ENCODE results near the gene PLXNA4. TPM values are rescaled to one million over a fixed set of nuclear protein-coding genes. Genes with fewer than 3 reads are reported as not detected.

Gene PLXNA4
- total and polyA plus RNA-seq, 7 experiments from 2014 or later, result 0.05 to 31.6 (median 1.1) TPM

- no peak overlapping the region for H3K27ac ChIP-seq (ENCODE audit: low read depth, low read length)
- no peaks in the 10 kb centered on the region for H3K9me3 ChIP-seq (ENCODE audit: control insufficient read depth in 2 of 3, low read length in 3 of 3)
- H3K4me1 ChIP-seq (ENCODE audit: control insufficient read depth in 2 of 2, insufficient read depth in 2 of 2, low read length in 2 of 2), result peaks cover 0 to 11% of the 10 kb centered on the region in 2 donors
- intact Hi-C loops (cut with micrococcal nuclease), result no loop called here
- H3K4me3 ChIP-seq (ENCODE audit: low read length), result no peak overlapping the region
- H3K27ac Mint-ChIP-seq, result peak overlapping the region in 5 of 9 donors; percentile 1 to 65 (median 38)
- no peaks in the 10 kb centered on the region for H3K9me3 Mint-ChIP-seq
- H3K4me1 Mint-ChIP-seq, result peaks cover 3 to 44% (median 17%) of the 10 kb centered on the region in 7 donors
- peak overlapping the region in 1 of 10 donors; percentile 25 for H3K4me3 Mint-ChIP-seq
- CTCF ChIA-PET, result interaction anchor here (0.9 kb wide), 1 partner anchor 115 kb away, joined by 3 read pairs; no protein-coding TSS in a partner anchor
- peak; percentile 31 for ATAC-seq
- H3K36me3 ChIP-seq (ENCODE audit: control insufficient read depth in 2 of 3, insufficient read depth in 3 of 3, low read length in 3 of 3), result no peaks in the 10 kb centered on the region
- peaks cover 0 to 18% (median 0%) of the 10 kb centered on the region in 5 donors for H3K27me3 Mint-ChIP-seq
- peak in 2 of 9 donors; percentile 3 to 11 for DNase-seq
- H3K27me3 ChIP-seq (ENCODE audit: control insufficient read depth in 2 of 2, insufficient read depth in 2 of 2, low read length in 2 of 2), result no peaks in the 10 kb centered on the region
- H3K36me3 Mint-ChIP-seq, result peaks cover 0 to 28% (median 0%) of the 10 kb centered on the region in 5 donors
- POLR2A ChIA-PET, result no interaction called here
These were observed 66.6 kb downstream of the PLXNA4 start for GRCh38 chr7:132509643-132510042.

- Mint-ChIP-seq H3K4me1 (peaks cover 3 to 44% (median 17%) of the 10 kb centered on the region in 7 donors), H3K36me3 (peaks cover 0 to 27% (median 0%) of the 10 kb centered on the region in 5 donors), H3K4me3 (no peak overlapping the region), H3K9me3 (no peaks in the 10 kb centered on the region), H3K27ac (peak overlapping the region in 2 of 9 donors; percentile 3 to 38), H3K27me3 (peaks cover 0 to 15% (median 0%) of the 10 kb centered on the region in 5 donors)
- H3K4me1 ChIP-seq (ENCODE audit: control insufficient read depth in 2 of 2, insufficient read depth in 2 of 2, low read length in 2 of 2), result peaks cover 0 to 11% of the 10 kb centered on the region in 2 donors
- no peak overlapping the region for H3K4me3 ChIP-seq (ENCODE audit: low read length)
- no peak overlapping the region for H3K27ac ChIP-seq (ENCODE audit: low read depth, low read length)
- H3K27me3 ChIP-seq (ENCODE audit: control insufficient read depth in 2 of 2, insufficient read depth in 2 of 2, low read length in 2 of 2), result no peaks in the 10 kb centered on the region
- ChIA-PET POLR2A (interaction anchor here (0.6 kb wide), 1 partner anchor 1037 kb away, joined by 3 read pairs; no protein-coding TSS in a partner anchor), CTCF (interaction anchor here (0.6 to 0.9 kb wide), 3 partner anchors 67 to 636 kb away, joined by 3 read pairs; no protein-coding TSS in a partner anchor)
- ATAC-seq (no peak), DNase-seq (no peak)
- intact Hi-C loops (cut with micrococcal nuclease), result no loop called here
- no peaks in the 10 kb centered on the region for H3K9me3 ChIP-seq (ENCODE audit: control insufficient read depth in 2 of 3, low read length in 3 of 3)
- H3K36me3 ChIP-seq (ENCODE audit: control insufficient read depth in 2 of 3, insufficient read depth in 3 of 3, low read length in 3 of 3), result no peaks in the 10 kb centered on the region
These were observed 67.4 kb downstream of the PLXNA4 start for GRCh38 chr7:132508724-132509353.

- Histone ChIP-seq H3K36me3 (ENCODE audit: control insufficient read depth in 2 of 3, insufficient read depth in 3 of 3, low read length in 3 of 3) (no peaks in the 10 kb centered on the region), H3K9me3 (ENCODE audit: control insufficient read depth in 2 of 3, low read length in 3 of 3) (no peaks in the 10 kb centered on the region), H3K4me3 (ENCODE audit: low read length) (no peak overlapping the region), H3K27me3 (ENCODE audit: control insufficient read depth in 2 of 2, insufficient read depth in 2 of 2, low read length in 2 of 2) (no peaks in the 10 kb centered on the region), H3K4me1 (ENCODE audit: control insufficient read depth in 2 of 2, insufficient read depth in 2 of 2, low read length in 2 of 2) (peaks cover 0 to 8% of the 10 kb centered on the region in 2 donors), H3K27ac (ENCODE audit: low read depth, low read length) (no peak overlapping the region)
- H3K36me3 Mint-ChIP-seq, result peaks cover 0 to 30% (median 0%) of the 10 kb centered on the region in 5 donors
- no peak for ATAC-seq
- DNase-seq, result no peak
- intact Hi-C loops (cut with micrococcal nuclease), result no loop called here
- no peak overlapping the region for H3K27ac Mint-ChIP-seq
- H3K27me3 Mint-ChIP-seq, result peaks cover 0 to 15% (median 0%) of the 10 kb centered on the region in 5 donors
- no peaks in the 10 kb centered on the region for H3K9me3 Mint-ChIP-seq
- POLR2A ChIA-PET, result no interaction called here
- peaks cover 6 to 26% (median 13%) of the 10 kb centered on the region in 7 donors for H3K4me1 Mint-ChIP-seq
- no peak overlapping the region for H3K4me3 Mint-ChIP-seq
- CTCF ChIA-PET, result no interaction called here
These were observed 71.4 kb downstream of the PLXNA4 start for GRCh38 chr7:132504852-132505251.

GRCh38 chr7:132504071-132504470, 72.2 kb downstream of the PLXNA4 start:
- Histone ChIP-seq H3K4me1 (ENCODE audit: control insufficient read depth in 2 of 2, insufficient read depth in 2 of 2, low read length in 2 of 2) (peaks cover 0 to under 1% of the 10 kb centered on the region in 2 donors), H3K9me3 (ENCODE audit: control insufficient read depth in 2 of 3, low read length in 3 of 3) (no peaks in the 10 kb centered on the region), H3K36me3 (ENCODE audit: control insufficient read depth in 2 of 3, insufficient read depth in 3 of 3, low read length in 3 of 3) (no peaks in the 10 kb centered on the region), H3K27me3 (ENCODE audit: control insufficient read depth in 2 of 2, insufficient read depth in 2 of 2, low read length in 2 of 2) (no peaks in the 10 kb centered on the region), H3K4me3 (ENCODE audit: low read length) (no peak overlapping the region), H3K27ac (ENCODE audit: low read depth, low read length) (no peak overlapping the region)
- H3K27me3 Mint-ChIP-seq, result peaks cover 0 to 19% (median 0%) of the 10 kb centered on the region in 5 donors
- POLR2A ChIA-PET, result no interaction called here
- intact Hi-C loops (cut with micrococcal nuclease), result no loop called here
- no peak overlapping the region for H3K27ac Mint-ChIP-seq
- CTCF ChIA-PET, result no interaction called here
- no peaks in the 10 kb centered on the region for H3K9me3 Mint-ChIP-seq
- H3K36me3 Mint-ChIP-seq, result peaks cover 0 to 30% (median 0%) of the 10 kb centered on the region in 5 donors
- peaks cover under 1 to 21% (median 5%) of the 10 kb centered on the region in 7 donors for H3K4me1 Mint-ChIP-seq
- no peak overlapping the region for H3K4me3 Mint-ChIP-seq
- DNase-seq (no peak), ATAC-seq (no peak)

GRCh38 chr7:132503415-132503814, 72.9 kb downstream of the PLXNA4 start:
- Mint-ChIP-seq H3K4me3 (no peak overlapping the region), H3K36me3 (peaks cover 0 to 30% (median 0%) of the 10 kb centered on the region in 5 donors), H3K4me1 (peaks cover 0 to 14% (median 5%) of the 10 kb centered on the region in 7 donors), H3K27me3 (peaks cover 0 to 24% (median 0%) of the 10 kb centered on the region in 5 donors), H3K9me3 (no peaks in the 10 kb centered on the region), H3K27ac (no peak overlapping the region)
- ChIA-PET CTCF (no interaction called here), POLR2A (no interaction called here)
- Histone ChIP-seq H3K27me3 (ENCODE audit: control insufficient read depth in 2 of 2, insufficient read depth in 2 of 2, low read length in 2 of 2) (no peaks in the 10 kb centered on the region), H3K4me3 (ENCODE audit: low read length) (no peak overlapping the region), H3K9me3 (ENCODE audit: control insufficient read depth in 2 of 3, low read length in 3 of 3) (no peaks in the 10 kb centered on the region), H3K27ac (ENCODE audit: low read depth, low read length) (no peak overlapping the region), H3K4me1 (ENCODE audit: control insufficient read depth in 2 of 2, insufficient read depth in 2 of 2, low read length in 2 of 2) (no peaks in the 10 kb centered on the region), H3K36me3 (ENCODE audit: control insufficient read depth in 2 of 3, insufficient read depth in 3 of 3, low read length in 3 of 3) (no peaks in the 10 kb centered on the region)
- ATAC-seq (no peak), DNase-seq (no peak)
- intact Hi-C loops (cut with micrococcal nuclease), result no loop called here

- peaks cover 0 to 32% (median 0%) of the 10 kb centered on the region in 5 donors for H3K36me3 Mint-ChIP-seq
- H3K27ac Mint-ChIP-seq, result peak overlapping the region in 1 of 9 donors; percentile 69
- Histone ChIP-seq H3K4me3 (ENCODE audit: low read length) (no peak overlapping the region), H3K27me3 (ENCODE audit: control insufficient read depth in 2 of 2, insufficient read depth in 2 of 2, low read length in 2 of 2) (no peaks in the 10 kb centered on the region), H3K4me1 (ENCODE audit: control insufficient read depth in 2 of 2, insufficient read depth in 2 of 2, low read length in 2 of 2) (no peaks in the 10 kb centered on the region), H3K36me3 (ENCODE audit: control insufficient read depth in 2 of 3, insufficient read depth in 3 of 3, low read length in 3 of 3) (no peaks in the 10 kb centered on the region), H3K27ac (ENCODE audit: low read depth, low read length) (no peak overlapping the region), H3K9me3 (ENCODE audit: control insufficient read depth in 2 of 3, low read length in 3 of 3) (no peaks in the 10 kb centered on the region)
- CTCF ChIA-PET, result no interaction called here
- H3K9me3 Mint-ChIP-seq, result peaks cover 0 to 1% (median 0%) of the 10 kb centered on the region in 11 donors
- H3K4me1 Mint-ChIP-seq, result peaks cover 0 to 11% (median 5%) of the 10 kb centered on the region in 7 donors
- H3K4me3 Mint-ChIP-seq, result no peak overlapping the region
- peaks cover 0 to 31% (median 0%) of the 10 kb centered on the region in 5 donors for H3K27me3 Mint-ChIP-seq
- POLR2A ChIA-PET, result no interaction called here
- ATAC-seq, result no peak
- no peak for DNase-seq
- intact Hi-C loops (cut with micrococcal nuclease), result no loop called here
These were observed 74.3 kb downstream of the PLXNA4 start for GRCh38 chr7:132501956-132502355.

Measured in naive thymus-derived CD4-positive, alpha-beta T cell (primary cell).